NCI-H1092 treated with DMSO at 0.1 percent for 48 hours (cell line): ENCODE results near the gene PCDHGC5.

Experiments
- DNase-seq: peaks from one replicate; lab custom pipeline; 2025; lab: John Stamatoyannopoulos, UW

The PCDHGC5 gene

GRCh38 chr5:141491323-141492167 is 2.7 kb downstream of the PCDHGC5 start:
- DNase-seq = no peak

- DNase-seq = no peak
Measured at GRCh38 chr5:141492168-141492885, 3.4 kb downstream of the PCDHGC5 start.

GRCh38 chr5:141493500-141494422 is 4.9 kb downstream of the PCDHGC5 start:
- DNase-seq = no peak

GRCh38 chr5:141494761-141495452 is 6.0 kb downstream of the PCDHGC5 start:
- no peak for DNase-seq

- DNase-seq = no peak
Measured at GRCh38 chr5:141495453-141495811, 6.6 kb downstream of the PCDHGC5 start.

- DNase-seq = no peak
Measured at GRCh38 chr5:141496038-141496437, 7.2 kb downstream of the PCDHGC5 start.

- no peak for DNase-seq
Measured at GRCh38 chr5:141501761-141502160, 12.9 kb downstream of the PCDHGC5 start.

- no peak for DNase-seq
Measured at GRCh38 chr5:141503681-141504080, 14.8 kb downstream of the PCDHGC5 start.

GRCh38 chr5:141504216-141504615 is 15.3 kb downstream of the PCDHGC5 start:
- no peak for DNase-seq

GRCh38 chr5:141506381-141507155 is 17.7 kb downstream of the PCDHGC5 start:
- no peak for DNase-seq

GRCh38 chr5:141507387-141508091 is 18.7 kb downstream of the PCDHGC5 start:
- no peak for DNase-seq

- peak; percentile 24 for DNase-seq
Measured at GRCh38 chr5:141508440-141508797, 19.5 kb downstream of the PCDHGC5 start.

GRCh38 chr5:141508798-141509611 is 20.1 kb downstream of the PCDHGC5 start:
- DNase-seq = peak; percentile 42

GRCh38 chr5:141510160-141510559 is 21.3 kb downstream of the PCDHGC5 start:
- DNase-seq = no peak

- no peak for DNase-seq
Measured at GRCh38 chr5:141510850-141511601, 22.1 kb downstream of the PCDHGC5 start.

- no peak for DNase-seq
Measured at GRCh38 chr5:141511771-141512325, 23.0 kb downstream of the PCDHGC5 start.

GRCh38 chr5:141512390-141512910 is 23.6 kb downstream of the PCDHGC5 start:
- DNase-seq = peak; percentile 48
